ENCODE measurements around the gene ZNF296.
A peak's percentile ranks its signal among the peaks of the same experiment; 100 is the strongest.

ZNF296 gene

DNA sequence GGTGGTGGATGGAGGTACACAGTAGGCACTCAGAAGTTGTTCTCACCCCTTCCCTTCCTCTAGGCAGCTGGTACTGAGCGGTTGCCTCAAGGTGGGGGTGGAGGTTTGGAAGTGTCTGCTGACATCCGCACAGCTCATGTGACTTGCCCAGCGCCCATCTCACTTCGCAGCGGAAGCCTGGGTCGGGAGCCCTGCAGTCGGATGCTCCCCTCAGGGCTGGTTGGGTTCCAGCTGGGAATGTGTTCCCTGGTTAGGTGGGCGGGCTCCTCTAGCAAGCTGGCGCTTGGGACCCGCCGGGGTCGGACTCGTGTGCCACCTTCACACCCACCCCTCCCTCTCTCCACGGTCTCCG lies 26.9 kb upstream of the ZNF296 start:
- peak; percentile 46 for DNase-seq

DNA sequence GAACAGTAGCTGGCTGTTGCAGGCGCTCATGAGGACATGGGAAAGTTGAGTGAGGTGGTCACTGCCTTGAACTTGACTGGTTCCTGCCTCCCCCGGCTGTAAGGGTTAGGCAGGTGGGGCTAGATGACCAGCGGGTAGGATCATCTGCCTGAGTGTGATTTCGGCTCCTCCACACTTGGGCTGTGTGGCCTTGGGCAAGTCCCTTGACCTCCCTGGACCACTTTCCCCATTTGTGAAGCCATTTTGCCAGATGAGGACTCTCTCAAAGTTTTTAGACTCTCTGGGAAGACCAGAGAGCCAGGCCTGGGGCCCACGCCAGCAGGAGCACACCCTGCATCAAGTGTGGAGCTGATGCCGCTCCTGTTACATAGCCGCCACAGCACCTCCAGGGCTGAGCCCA lies 26.2 kb upstream of the ZNF296 start:
- DNase-seq = no peak

DNA sequence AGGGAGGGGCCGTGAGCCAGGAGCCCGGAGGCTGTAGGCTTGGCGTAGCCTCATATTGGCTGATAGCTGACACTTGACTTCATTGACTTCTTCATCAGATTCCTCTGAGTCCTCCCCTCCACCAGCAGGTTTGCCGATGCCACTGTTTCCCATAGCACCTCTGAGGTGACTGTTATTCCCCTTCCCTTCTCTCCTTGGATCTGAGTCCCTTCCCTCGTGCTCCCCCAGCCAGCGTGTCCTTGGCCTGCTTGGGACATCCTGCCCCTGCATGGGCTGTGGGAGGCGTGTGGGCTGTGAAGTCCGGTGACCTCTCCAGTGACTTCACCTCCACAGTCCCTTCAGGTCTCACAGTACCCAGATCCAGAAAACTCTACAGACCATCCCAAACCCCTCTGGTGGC lies 25.5 kb upstream of the ZNF296 start:
- no peak for DNase-seq

DNA sequence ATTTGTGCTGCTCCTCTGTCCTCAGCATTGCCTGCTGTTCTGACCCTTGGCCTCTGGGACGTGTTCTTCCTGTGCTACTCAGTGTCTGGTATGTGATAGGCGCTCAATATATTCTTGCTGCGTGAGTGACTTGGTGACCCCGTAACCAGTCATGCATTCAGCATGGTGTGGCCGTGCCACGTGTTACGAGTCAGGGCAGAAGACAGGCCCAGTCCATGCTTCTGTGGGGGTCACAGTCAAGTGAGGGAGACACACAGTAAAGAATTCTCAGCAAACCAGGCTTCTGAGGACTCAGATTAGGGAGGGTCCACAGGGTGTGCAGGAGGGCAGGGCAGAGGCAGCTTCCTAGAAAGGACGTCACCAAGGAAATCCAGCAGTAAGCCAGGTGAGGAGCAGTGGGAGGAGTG lies 24.6 kb upstream of the ZNF296 start:
- no peak for DNase-seq

DNA sequence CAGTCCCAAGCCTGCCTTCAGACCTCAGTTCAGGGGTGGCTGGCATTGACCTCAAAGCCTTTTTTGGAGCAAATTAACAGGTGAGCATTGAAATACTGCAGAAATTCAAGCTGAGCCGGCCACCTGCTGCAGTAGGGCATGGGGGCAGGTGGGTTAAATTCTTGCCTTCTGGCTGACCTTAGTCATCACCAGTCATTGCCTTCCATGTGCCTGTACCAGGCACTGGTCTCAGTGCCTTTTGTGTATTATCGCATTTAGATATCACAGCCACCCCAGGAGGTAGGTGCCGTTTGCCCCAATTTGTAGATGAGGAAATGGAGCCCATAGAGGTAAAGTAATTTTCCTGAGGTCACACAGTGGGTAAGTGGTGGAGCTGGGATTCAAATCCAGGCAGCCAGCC lies 23.9 kb upstream of the ZNF296 start:
- no peak for DNase-seq

DNA sequence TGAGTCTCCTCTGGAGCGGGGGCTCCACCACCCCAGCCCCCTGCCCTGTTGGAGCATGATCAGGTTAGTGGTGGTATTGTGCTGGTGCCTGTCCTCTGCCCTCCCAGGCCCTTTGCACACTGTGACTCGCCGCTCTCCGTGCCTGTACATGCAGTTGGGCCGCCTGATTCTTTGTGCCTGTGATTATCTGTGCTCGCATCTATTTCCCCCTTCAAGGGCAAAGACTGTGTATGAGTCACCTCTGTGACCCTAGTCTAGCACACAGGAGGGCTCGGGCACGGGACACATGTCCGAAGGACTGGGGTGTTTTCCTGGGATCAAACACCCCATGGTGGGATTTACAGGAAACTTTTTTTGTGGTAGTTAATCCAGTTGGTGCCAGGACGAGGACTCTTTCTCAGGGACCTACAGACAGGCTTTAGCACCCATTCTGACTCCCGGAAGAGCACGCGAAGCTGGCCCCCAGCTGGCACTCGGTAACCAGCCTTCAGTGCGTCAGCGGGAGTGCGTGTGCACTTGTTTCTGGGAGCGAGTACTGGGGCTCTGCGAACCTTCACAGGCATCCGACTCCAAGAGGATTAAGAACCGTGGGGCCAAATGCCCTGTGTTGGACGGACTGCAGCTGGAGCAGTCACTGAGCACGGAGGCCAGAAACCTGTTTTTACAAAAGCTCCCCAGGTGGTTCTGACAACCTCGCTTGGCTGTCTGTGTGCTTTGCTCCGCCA lies 23.4 kb upstream of the ZNF296 start:
- DNase-seq = no peak

DNA sequence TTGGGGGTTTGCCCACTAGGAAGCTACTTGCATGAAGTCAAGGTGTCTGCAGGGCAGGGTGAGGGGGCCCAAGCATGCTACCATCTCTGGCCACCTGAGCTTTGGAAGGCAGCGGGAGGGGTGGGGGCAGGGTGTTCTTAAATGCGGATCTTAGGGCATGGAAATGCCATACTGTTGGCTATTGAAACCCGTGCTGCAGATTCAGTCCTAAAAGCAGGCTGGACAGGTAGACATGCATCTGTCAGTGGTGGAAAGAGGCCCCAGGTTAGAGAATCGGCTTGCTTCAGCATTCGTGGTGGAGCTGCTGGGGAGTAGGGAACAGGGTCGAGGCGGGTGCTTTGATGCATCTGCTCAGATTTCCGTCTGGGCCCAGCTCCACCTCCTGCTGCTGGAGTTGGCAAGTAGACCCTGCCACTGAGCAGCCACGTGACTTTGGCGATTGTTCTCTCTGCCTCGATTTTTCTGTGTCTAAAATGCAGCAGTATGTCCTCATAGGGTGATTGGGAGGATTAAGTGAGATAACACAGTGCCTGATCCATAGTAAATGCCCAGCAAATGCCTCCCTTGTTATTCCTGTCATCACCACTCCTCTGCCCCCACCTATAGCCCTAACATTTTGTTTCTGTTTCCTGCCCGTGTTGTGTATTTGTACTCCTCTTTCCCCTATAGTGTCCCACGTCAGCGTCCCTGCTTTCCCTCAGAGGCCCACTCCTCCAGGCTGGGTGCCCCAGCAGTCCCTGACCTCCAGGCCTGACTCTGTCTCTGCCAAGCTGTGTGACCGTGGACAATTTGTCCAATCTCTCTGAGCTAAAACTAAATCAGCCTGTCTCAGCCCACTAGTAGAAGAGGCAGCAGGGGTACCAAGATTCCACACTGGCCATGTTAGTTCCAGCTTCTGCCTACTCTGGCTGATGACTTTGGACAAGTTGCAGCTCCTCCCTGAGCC lies 22.5 kb upstream of the ZNF296 start:
- no peak for DNase-seq

DNA sequence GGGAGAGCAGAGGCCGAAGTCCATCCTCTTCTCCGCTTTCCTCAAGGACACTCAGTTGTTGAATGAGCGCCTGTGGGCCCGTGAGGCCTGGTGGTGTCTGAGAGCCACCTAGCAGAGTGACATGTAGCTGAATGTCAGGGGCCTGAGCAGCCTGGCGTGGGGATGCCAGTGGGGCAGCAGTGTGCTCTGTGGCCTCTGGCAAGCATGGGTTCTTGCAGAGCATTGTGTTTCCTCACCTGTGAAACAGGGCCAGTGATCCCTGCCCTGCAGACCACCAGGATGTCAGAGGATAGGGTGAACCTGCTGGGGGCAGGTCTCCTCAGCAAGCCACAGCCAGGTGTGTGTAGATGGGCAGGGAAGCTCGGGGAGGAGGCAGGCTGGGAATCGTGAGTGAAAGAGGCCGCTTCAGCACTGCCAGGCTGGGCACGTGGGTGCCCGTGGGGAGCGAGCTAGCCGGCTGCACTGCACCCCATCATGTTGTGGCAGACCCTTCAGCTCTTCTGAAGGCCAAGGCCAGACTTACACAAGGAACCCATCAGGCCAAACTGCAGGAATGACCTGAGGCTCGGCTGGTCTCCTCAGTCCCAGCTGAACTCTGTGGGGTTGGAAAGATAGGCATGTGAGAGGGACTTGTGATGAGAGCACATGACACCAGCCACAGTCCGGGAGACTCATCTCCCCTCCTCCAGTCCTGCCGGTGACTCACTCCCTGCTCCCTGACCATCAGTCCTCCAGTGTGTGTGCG lies 21.7 kb upstream of the ZNF296 start:
- no peak for DNase-seq

DNA sequence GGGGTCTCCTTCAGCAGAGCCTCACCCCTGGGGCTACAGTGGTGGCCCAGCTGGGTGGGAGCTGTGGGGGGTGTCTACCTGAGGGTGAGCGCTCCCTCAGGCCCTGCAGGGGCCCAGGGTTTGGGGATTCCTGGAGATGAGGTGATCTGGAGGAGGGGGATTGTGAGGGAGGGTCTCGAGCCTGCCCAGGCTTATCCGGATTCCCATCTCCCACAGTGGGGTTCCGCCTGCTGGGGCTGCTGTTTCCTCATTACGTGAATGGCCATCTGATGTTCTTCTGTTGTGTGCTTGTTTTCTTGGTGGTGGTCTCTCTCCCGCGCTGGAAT lies 21.1 kb upstream of the ZNF296 start:
- no peak for DNase-seq

DNA sequence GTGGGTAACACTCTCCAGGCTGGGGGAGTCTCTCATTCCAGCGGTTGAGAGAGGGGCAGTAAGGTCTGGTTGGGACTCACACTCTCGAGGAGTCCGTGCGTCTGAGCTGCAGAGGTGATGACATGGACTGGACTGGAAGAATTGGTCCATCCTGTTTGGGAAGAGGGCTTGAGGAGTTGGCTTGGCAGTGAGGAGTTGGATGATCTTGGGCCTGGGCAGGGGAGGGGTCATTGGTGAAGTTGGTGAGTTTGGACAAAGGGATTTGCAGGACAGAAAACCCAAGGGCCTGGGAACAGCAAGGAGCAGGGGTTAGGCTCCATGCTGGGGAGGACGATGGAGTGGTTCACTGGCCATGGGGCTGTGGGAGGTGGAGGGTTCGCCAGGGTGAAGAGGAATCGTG lies 20.4 kb upstream of the ZNF296 start:
- no peak for DNase-seq

DNA sequence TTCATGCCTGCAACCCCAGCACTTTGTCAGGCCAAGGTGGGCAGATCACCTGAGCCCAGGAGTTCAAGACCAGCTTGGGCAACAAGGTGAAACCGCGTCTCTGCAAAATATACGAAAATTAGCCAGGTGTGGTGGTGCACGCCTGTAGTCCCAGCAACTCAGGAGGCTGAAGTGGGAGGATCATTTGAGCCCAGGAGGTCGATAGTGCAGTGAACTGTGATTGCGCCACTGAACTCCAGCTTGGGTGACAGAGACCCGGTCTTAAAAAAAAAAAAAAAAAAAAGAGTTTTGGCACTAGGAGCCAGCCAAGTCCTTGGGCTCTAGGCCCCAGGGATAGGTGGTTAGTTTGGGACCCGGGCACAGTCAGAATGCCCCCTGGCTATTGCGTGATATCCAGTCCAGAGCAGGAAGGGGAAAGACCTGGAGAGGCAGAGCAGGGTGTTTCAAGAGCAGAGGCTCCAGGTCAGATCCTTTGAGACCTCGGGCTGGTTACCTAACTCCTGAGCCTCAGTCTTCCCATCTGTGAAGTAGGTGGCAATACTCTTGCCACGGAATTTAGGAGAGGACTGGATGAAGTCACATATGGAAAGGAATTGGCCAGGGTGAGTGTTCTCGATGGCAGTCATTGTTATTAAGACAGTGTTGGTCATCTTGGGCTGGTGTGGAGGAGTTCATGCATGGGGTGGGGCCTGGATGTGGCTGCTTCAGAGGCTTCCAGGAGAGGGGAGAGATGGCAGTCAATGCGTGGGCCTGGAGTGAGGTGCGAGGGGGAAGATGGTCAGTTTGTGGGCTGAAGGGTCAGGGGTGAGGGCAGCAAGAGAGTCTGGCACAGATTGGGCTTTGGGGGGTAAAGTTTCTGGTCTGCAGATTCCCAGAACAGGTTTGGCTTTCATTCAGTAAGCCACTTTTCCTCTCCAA lies 19.5 kb upstream of the ZNF296 start:
- DNase-seq = no peak

DNA sequence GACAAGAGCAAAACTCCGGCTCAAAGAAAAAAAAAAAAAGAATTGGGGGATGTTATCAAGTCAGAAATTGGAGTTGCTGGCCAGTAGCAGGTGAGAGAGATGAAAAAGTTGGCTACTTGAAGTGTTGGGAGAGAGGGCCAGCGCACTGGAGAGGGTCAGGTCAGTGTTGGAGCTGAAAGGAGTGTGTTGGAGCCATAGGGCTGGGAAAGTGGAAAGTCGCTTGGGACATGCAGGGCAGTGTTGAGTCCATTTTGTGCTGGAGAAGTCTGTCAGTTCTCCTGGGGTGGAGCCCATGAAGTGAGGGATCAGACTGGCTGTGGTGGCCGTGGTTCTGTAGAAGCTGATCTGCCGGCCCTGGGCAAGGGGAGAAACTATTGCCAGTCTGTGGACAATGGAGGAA lies 18.4 kb upstream of the ZNF296 start:
- DNase-seq = no peak

DNA sequence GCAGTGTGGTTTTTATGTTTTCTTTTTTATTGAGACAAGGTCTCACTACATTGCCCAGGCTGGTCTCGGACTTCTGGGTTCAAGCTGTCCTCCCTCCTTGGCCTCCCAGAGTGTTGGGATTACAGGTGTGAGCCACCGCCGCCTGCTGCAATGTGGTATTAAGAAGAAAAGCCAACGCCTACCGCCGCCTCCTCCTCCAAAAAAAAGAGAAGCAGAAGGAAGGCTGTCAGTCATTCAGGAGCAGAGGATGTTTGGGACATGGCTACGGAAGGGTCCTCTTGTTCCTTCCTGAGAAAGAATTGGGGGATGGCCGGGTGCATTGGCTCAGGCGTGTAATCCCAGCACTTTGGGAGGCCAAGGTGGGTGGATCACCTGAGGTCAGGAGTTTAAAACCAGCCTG lies 17.9 kb upstream of the ZNF296 start:
- no peak for DNase-seq

DNA sequence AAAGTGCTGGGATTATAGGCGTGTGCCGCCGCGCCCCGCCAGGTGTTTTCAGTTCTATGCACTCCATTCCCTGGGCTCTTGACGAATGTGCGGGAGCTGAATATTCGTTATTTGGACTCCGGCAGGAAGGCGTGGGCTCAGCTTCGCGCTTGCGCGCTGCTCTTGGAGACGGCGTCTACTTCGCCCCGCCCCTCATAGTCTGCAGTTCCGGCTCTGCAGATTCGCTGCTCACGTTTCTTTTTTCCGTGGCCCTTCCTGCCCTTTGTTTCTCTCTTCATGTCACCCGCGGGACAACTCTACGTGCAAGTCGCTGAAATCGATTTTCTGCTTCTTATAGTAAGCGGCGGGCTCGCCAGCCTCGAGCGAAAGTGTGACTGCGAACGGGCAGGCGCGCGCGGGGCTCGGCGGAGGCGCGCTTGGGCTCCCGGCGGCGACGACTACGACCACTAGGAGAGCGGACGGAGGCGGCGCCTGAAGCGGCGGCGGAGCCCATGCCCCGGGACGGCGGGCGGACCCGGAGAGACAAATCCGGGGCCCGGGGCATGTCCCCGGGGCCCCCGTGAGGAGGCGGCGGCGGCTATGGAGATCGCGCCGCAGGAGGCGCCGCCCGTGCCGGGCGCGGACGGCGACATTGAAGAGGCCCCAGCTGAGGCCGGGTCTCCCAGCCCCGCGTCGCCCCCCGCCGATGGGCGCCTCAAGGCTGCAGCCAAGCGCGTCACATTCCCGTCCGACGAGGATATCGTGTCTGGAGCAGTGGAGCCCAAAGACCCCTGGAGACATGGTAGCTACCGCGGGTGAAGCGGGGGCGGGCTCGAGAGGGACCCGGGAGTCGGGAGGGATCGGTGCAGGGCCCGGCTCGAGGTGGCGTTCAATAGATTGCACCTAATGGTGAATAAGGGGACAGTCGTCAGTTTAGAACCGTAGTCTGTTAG lies 16.7 kb upstream of the ZNF296 start, which contains the start of gene PPP1R37:
Gene PPP1R37 (plus strand): TSS at position 433 of the 932 bp plus-strand sequence. CDS start 147 bp downstream, at position 580.
- DNase-seq = peak; percentile 96

DNA sequence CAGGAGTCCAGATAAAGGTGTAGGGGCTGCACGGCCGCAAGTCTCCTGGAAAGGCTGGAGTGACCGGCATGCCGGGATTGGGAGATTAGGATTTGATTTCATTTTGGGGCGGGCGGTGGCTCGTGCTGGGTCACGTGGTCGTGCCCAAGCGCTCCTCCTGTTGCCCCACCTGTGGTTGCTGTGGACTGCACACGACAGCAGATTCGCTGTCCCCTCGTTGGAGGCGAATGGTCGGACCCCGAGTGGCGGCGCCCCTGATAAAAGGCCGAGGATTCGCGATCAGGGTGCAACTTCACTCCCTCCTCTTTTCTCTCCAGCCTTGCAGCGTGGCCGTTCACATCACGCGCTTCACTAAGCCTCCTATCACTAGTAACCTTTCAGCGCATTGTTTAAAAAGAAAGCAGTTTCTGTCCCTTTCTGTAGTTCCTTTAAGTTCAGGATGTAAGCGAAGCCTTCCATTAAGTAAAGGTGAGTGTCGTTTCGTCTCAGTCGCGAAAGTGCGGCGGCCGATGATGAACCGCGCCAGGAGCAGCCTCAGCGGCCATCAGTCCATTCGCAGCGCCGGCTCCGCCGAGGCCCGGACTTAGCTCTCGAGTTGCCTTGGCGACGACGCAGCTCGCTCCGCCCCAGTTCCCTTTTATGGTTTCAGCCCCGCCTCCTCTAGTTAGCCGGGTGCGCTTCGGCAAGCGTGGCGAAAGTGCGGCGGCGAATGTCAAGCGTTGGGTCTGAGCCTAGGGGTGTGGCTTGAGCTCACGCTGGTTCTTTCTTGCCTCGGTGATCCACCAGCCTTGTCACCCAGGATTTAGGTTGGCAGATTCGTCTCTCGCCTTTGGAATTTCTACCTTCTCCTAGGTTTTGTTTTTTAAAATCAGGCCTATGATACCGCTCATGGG lies 15.0 kb upstream of the ZNF296 start:
- peak; percentile 98 for DNase-seq

DNA sequence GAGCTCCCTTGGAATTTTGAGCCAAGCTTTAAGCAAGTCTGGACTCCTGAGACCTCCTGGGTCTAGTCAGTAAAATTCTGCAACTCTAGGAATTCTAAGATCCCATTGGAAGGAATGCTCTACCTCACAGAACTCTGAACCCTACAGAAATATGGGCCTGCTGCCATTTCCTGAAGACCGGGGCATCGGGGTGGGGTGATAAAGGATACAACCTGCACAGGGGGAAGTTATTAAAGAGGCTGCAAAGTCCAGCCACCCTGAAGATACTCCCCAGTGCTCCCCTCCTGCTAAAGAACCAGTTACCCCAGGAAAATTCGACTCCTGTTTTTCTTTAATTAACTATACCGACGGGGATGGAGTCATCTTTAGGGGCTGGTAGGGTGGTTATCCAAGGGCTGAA lies 14.3 kb upstream of the ZNF296 start:
- no peak for DNase-seq

DNA sequence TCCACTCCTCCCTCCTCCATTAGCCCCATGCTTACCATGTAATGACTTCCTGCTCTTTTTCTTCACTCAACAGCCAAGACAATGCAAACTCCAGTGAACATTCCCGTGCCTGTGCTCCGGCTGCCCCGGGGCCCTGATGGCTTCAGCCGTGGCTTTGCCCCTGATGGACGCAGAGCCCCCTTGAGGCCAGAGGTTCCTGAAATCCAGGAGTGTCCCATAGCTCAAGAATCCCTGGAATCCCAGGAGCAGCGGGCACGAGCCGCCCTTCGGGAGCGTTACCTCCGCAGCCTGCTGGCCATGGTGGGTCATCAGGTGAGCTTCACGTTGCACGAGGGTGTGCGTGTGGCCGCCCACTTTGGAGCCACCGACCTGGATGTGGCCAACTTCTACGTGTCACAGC lies 13.8 kb upstream of the ZNF296 start:
- DNase-seq = no peak

DNA sequence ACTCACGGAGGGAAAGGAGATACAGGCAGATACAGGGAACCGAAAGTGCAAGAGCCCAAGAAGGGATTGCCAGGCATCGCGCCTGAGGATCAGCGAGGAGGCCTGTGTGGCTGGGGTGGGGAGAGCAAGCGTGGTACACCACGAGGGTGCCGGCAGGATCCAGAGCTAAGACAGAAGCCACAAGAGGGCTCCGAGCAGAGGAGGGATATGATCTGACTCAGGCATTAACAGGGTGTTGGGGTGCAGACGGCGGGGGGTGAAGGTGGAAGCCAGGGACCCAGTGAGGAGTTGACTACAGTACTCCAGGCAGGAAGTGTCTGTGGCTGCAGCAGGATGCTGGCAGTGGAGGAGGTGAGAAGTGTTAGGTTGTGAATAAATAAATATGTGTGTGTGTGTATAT lies 11.3 kb upstream of the ZNF296 start:
- peak; percentile 77 for DNase-seq

DNA sequence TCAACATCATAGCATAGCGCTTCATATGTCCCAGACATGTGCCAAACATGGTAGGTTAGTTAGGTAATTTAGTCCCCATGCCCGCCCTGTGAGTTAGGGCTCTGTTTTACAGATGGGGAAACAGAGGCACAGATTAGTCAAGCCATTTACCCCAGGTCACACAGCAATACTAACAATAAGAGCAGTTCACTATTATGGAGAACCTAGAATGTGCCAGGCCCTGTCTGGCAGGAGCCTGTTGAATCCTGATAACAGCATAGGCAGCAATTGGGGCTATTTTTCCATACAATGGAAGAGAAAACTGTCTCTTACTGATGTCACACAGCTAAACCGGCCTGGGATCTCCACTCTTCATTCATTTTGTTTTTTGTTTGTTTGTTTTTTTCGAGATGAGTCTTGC lies 10.2 kb upstream of the ZNF296 start:
- no peak for DNase-seq

DNA sequence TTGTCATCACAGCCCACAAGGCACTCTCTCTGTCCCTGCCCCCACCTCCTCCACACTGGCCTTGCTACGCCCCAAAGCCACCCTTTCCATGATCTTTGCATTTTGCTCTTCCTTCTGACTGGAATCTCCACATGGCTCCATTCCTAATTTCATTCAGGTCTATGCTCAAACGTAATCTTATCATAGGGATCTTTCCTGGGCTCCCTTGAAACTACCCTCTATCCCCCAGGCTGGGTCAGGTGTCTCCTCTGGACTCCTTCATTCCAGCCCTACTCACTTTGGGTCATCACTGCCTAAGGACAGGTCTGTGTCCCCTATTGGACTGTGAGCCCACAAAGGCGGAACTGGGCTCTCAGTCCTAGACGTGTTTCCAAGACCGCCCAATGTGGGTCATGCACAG lies 5.9 kb upstream of the ZNF296 start:
- no peak for DNase-seq
